ENCODE results near the gene PLCB4.

PLCB4 gene

DNA sequence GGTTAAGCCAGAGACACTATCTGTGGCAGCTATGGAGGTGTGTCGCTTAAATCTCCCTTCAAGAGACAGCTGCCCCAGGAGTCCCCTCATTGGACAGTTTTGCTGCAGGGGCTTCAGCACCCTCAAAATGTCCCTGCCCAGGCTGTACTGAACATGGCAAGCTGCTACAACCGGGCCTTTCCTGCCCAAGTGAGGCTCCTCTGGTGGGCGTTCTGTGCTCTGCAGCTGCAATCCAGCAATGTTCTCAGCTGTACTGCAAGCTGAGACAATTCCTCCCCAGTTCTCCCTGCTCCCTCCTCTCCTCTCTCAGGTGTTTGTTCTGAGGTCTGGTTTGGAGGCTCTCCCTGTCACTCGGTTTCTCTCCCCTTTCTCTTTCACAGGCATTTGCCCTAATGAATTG is 254.7 kb downstream of the PLCB4 start:
- DNase-seq (ENCODE audit: low read depth) = no peak

GRCh38 chr20:9329355-9330101 is 260.6 kb downstream of the PLCB4 start:
- no peak for DNase-seq (ENCODE audit: low read depth)

- DNase-seq (ENCODE audit: low read depth) = no peak
Measured at GRCh38 chr20:9330151-9330550, 261.3 kb downstream of the PLCB4 start.

- no peak for DNase-seq (ENCODE audit: low read depth)
Measured at GRCh38 chr20:9331707-9332435, 263.0 kb downstream of the PLCB4 start.

DNA sequence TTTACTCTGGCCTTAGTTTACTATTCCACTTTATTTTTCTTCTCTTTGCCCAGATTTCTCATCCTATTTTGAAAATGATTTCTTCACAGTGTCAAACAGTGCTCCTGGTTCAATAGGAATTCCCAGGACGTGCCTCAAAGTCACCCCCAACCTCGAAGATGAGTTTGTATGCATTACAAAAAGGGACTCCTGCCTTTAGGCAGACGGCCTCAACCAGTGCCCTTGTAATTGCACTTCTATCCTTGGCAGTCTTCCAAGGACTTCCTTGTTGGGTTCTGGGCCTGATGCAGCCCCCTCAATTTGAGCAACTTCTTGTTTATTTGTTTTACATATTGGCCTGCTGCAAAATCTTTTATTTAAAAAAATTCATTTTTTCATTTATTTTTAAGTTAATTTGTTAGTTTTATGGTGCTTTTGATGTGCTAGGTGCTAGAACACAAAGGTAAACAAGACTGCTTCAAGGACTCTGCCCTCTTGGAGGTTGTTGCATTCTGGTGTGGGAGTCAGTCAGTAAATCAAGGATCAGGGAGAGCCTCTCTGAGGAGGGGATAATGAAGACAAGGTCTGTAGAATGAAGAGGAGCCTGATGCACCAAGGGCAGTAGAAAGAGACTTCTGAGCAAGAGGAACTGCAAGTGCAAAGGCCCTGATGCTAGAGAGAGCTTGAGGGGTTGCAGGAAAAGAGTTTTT is 264.0 kb downstream of the PLCB4 start:
- DNase-seq (ENCODE audit: low read depth) = no peak

GRCh38 chr20:9334866-9335265 is 266.0 kb downstream of the PLCB4 start:
- DNase-seq (ENCODE audit: low read depth) = no peak

DNA sequence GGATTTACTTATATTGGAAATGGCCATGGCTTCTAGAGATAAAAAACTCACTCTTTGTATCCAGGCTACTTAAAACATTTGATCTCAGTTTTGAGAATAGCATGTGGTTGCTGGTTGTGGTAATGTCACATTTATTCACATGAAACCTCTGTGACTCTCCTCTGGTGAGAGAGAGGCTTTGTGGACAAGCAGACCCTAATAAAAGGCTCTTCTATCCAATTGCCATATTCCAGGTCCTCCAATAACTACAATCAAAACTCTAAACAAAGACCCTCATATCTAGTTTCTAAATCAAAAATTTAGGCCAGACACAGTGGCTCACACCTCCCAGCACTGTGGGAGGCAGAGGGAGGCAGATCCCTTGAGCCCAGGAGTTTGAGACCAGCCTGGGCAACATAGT is 269.2 kb downstream of the PLCB4 start:
- DNase-seq (ENCODE audit: low read depth) = no peak

GRCh38 chr20:9339708-9340107 is 270.8 kb downstream of the PLCB4 start:
- DNase-seq (ENCODE audit: low read depth) = no peak

GRCh38 chr20:9342651-9343050 is 273.8 kb downstream of the PLCB4 start:
- DNase-seq (ENCODE audit: low read depth) = no peak

DNA sequence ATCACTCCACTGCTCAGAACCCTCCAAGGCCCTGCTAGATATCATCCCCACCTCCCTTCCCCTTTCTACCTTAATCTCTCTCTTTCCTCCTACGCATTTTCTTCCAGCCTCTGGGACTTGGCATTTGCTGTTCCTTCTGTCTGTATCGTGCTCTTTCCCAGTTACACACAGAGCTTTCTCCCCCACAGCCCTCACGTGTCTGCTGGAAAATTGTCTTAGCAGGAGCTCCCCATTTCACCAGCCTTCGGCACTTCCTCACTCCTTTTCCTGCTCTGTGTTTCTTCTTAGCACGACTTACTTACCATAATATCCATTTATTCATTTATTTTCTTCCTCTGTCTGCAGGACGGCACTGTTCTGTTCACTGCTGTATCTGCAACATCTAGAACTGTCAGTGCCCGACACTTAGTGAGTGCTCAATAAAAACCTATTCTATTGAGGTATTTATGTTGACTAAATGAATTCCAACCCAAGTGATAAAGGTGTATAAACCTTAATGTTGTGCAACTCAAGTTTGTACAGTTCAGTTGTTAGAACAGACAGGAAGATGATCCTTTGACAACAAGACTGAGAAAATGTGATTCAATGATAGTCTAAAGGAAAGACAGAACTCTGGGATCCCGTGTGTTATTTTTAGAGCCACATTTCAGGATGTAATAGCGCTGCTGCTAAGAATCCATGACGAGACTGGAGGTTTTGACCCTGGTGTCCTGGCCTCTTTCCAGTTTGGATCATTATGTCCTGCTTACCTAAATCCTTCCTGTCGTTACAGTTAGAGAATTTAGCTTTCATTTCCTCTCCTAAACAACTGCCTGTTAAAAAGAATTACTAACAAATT is 275.4 kb downstream of the PLCB4 start:
- DNase-seq (ENCODE audit: low read depth) = no peak

DNA sequence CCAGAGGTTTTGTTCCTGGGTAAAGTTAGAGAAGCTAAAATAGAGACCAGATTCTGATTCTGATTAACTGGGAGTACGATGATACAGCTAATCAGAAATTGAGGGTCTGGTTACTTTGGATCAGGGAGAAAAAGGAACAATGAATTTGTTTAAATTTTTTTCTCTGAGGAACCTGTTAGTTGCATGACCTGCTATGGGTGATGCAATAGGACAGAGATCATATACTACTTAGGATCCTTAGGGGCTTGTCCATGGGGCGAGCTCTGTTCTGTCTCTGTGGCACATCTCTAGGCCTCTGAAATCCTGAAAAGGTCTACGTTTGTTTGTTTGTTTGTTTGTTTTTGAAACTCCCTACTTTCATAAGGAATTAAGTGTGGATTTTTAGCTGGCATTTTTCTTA is 279.4 kb downstream of the PLCB4 start:
- no peak for DNase-seq (ENCODE audit: low read depth)

DNA sequence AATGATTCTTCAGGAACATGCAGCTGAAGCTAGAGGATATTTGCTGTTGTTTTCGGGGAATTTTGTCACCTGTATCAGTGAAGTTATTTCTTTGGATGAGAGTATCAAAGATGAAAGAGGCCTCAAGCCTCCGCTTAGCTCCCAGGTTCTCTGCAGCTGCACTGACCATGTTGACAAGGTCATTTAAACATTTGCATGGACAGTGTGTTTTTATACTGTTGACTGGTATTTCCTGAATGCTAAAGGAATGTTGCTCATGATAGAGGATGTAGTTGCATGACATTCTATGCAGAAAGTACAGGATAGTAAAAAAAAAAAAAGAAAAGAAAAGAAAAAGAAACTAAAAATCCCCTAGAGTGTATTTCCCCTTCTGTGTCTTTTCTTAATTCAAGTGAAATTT is 279.9 kb downstream of the PLCB4 start:
- no peak for DNase-seq (ENCODE audit: low read depth)

GRCh38 chr20:9349249-9349648 is 280.4 kb downstream of the PLCB4 start:
- no peak for DNase-seq (ENCODE audit: low read depth)

GRCh38 chr20:9352739-9353138 is 283.9 kb downstream of the PLCB4 start:
- DNase-seq (ENCODE audit: low read depth) = no peak

- DNase-seq (ENCODE audit: low read depth) = no peak
Measured at GRCh38 chr20:9353180-9353915, 284.5 kb downstream of the PLCB4 start.

GRCh38 chr20:9353916-9354276 is 285.0 kb downstream of the PLCB4 start:
- no peak for DNase-seq (ENCODE audit: low read depth)

- DNase-seq (ENCODE audit: low read depth) = no peak
Measured at GRCh38 chr20:9354579-9354978, 285.7 kb downstream of the PLCB4 start.

GRCh38 chr20:9358001-9358400 is 289.1 kb downstream of the PLCB4 start:
- no peak for DNase-seq (ENCODE audit: low read depth)

GRCh38 chr20:9359561-9360308 is 290.8 kb downstream of the PLCB4 start:
- DNase-seq (ENCODE audit: low read depth) = no peak

DNA sequence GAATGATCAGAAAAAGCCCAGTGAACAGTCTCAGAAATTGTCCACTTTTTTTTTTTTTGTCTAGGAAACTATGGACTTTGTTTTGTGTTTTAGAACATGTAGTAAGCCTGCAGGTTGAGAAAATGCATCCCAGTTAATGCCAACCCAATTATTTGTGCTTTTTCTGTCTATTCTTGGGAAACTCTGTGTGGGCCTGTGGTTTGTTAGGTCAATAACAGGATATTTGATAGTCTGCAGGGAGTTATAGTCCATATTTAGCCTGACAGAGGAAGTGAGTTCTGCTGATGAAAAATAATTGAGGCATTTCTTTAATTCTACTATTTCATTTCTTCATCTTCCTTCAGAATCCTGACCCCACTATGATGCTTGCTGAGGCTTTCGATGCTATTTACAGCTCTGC is 291.5 kb downstream of the PLCB4 start:
- no peak for DNase-seq (ENCODE audit: low read depth)

GRCh38 chr20:9363673-9364072 is 294.8 kb downstream of the PLCB4 start:
- DNase-seq (ENCODE audit: low read depth) = no peak

Data from stimulated activated CD8-positive, alpha-beta memory T cell treated with anti-CD3 and anti-CD28 coated beads, Interleukin-12 subunit alpha, Interleukin-12 subunit beta, amount 100 ng/mL, for 1 hour (primary cell).